ENCODE results near the gene RAB1B. TPM values are rescaled to one million over a fixed set of nuclear protein-coding genes. Genes with fewer than 3 reads are reported as not detected.

RAB1B gene
- total RNA-seq, 1 donor: 88.9 TPM

GRCh38 chr11:66238786-66239413, 29.5 kb upstream of the RAB1B start:
- H3K4me3 ChIP-seq (ENCODE audit: low read depth, low read length): no peak overlapping the region
- DNase-seq (ENCODE audit: low read depth): no peak

GRCh38 chr11:66239511-66239910, 28.9 kb upstream of the RAB1B start:
- H3K4me3 ChIP-seq (ENCODE audit: low read depth, low read length): no peak overlapping the region
- no peak for TF ChIP-seq CTCF (IDR thresholded peaks at IDR 0.05; ENCODE audit: insufficient read depth, low read depth, low read length)
- DNase-seq (ENCODE audit: low read depth): no peak

More at GRCh38 chr11:66238786-66239413, 29.5 kb upstream of the RAB1B start:
- no peak for TF ChIP-seq CTCF (IDR thresholded peaks at IDR 0.05; ENCODE audit: insufficient read depth, low read depth, low read length)

- no peak for TF ChIP-seq CTCF (IDR thresholded peaks at IDR 0.05; ENCODE audit: insufficient read depth, low read depth, low read length)
- DNase-seq (ENCODE audit: low read depth): no peak
- no peak overlapping the region for H3K4me3 ChIP-seq (ENCODE audit: low read depth, low read length)
Observed at GRCh38 chr11:66239998-66240780, 28.2 kb upstream of the RAB1B start.

GRCh38 chr11:66240781-66241136, 27.7 kb upstream of the RAB1B start:
- DNase-seq (ENCODE audit: low read depth): no peak
- no peak overlapping the region for H3K4me3 ChIP-seq (ENCODE audit: low read depth, low read length)
- TF ChIP-seq CTCF (IDR thresholded peaks at IDR 0.05; ENCODE audit: insufficient read depth, low read depth, low read length): no peak

- no peak for DNase-seq (ENCODE audit: low read depth)
- H3K4me3 ChIP-seq (ENCODE audit: low read depth, low read length): no peak overlapping the region
- TF ChIP-seq CTCF (IDR thresholded peaks at IDR 0.05; ENCODE audit: insufficient read depth, low read depth, low read length): no peak
Observed at GRCh38 chr11:66242095-66242765, 26.2 kb upstream of the RAB1B start.

GRCh38 chr11:66243782-66244535, 24.5 kb upstream of the RAB1B start:
- H3K4me3 ChIP-seq (ENCODE audit: low read depth, low read length): no peak overlapping the region
- no peak for TF ChIP-seq CTCF (IDR thresholded peaks at IDR 0.05; ENCODE audit: insufficient read depth, low read depth, low read length)
- DNase-seq (ENCODE audit: low read depth): no peak

Data from fibroblast of villous mesenchyme (primary cell).